ENCODE data around the gene PSMD9.

Gene PSMD9

DNA sequence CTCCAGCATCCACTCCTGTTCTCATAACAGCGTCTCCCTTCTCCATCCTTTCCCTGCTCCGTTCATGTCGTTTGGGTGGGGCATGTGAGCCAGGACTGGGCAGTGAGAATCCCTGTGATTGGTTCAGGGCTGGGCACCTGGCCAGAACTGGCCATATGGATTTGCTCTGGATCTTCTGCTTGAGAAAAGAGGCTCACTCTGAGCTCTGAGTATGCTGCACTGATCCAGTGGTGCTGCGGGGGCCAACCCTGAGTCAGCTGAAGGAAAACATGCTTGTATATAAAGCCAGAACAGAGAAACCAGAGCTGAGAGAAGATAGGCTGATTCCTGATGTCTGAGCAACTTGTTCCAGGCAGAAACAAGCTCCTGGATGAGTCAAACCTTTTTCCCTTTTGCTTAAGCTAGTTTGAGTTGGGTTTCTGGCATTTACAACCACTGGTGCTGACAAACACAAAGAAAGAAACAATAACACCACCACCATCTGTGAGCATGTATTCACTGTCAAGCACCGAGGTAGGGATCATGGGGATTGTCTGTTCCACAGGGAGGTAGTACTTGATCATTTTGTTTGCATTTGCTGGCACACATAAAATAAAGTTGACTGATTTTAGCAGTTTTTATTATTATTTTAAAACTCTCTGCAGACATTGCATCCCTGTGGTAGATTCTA is 15.9 kb upstream of the PSMD9 start:
- no peaks in the 10 kb centered on the region for H3K36me3 ChIP-seq (ENCODE audit: insufficient read depth, low read length)
- H3F3A ChIP-seq (ENCODE audit: low read depth), result no peaks in the 10 kb centered on the region
- H4K20me1 ChIP-seq (ENCODE audit: insufficient read depth, low read length, poor library complexity, severe bottlenecking), result no peaks in the 10 kb centered on the region
- no peaks in the 10 kb centered on the region for H3K9me3 ChIP-seq (ENCODE audit: insufficient read depth, low read depth, low read length)
- no peak for TF ChIP-seq EZH2phosphoT487 (IDR thresholded peaks at IDR 0.05; ENCODE audit: borderline replicate concordance)
- TF ChIP-seq CTCF (conservative IDR thresholded peaks at IDR 0.05; ENCODE audit: low read length), result no peak
- peaks cover 4% of the 10 kb centered on the region for H3K4me1 ChIP-seq (ENCODE audit: insufficient read depth, low read length, poor library complexity, severe bottlenecking)
- no peak overlapping the region for H3K4me3 ChIP-seq (ENCODE audit: low read length, poor library complexity, severe bottlenecking)
- no peaks in the 10 kb centered on the region for H3K79me2 ChIP-seq (ENCODE audit: insufficient read depth, low read length)
- H3K4me2 ChIP-seq (ENCODE audit: low read depth, low read length, poor library complexity, severe bottlenecking), result no peak overlapping the region
- H3K9me2 ChIP-seq (replicated peaks; ENCODE audit: low read depth, low read length), result no peaks in the 10 kb centered on the region
- no peaks in the 10 kb centered on the region for H3K27me3 ChIP-seq (ENCODE audit: insufficient read depth, low read length, poor library complexity, severe bottlenecking)
- H2AFZ ChIP-seq (ENCODE audit: low read length), result no peak overlapping the region
- no peak overlapping the region for H3K9ac ChIP-seq (ENCODE audit: low read depth, low read length, poor library complexity, severe bottlenecking)

DNA sequence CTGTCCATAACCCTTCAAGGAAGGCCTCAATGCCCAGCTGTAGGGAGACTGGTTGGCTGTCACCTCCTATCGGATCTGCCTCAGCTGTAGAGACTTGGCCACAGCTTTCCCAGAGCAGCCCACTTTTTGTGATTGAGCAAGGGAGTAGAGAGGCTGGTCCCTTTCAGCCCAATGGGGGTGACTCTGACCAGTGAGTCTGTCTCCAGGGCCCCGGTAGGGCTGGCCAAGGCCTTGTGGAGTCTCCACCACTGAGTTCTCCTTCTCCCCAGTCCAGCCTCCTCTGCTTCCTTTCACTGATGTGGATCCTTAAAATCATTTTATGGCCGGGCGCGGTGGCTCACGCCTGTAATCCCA is 15.4 kb upstream of the PSMD9 start:
- Histone ChIP-seq H3K79me2 (ENCODE audit: insufficient read depth, low read length) (no peaks in the 10 kb centered on the region), H3K9me3 (ENCODE audit: insufficient read depth, low read depth, low read length) (no peaks in the 10 kb centered on the region), H2AFZ (ENCODE audit: low read length) (no peak overlapping the region), H3K4me2 (ENCODE audit: low read depth, low read length, poor library complexity, severe bottlenecking) (no peak overlapping the region), H4K20me1 (ENCODE audit: insufficient read depth, low read length, poor library complexity, severe bottlenecking) (no peaks in the 10 kb centered on the region), H3K4me1 (ENCODE audit: insufficient read depth, low read length, poor library complexity, severe bottlenecking) (peaks cover 4% of the 10 kb centered on the region), H3K4me3 (ENCODE audit: low read length, poor library complexity, severe bottlenecking) (no peak overlapping the region), H3F3A (ENCODE audit: low read depth) (no peaks in the 10 kb centered on the region), H3K27me3 (ENCODE audit: insufficient read depth, low read length, poor library complexity, severe bottlenecking) (no peaks in the 10 kb centered on the region), H3K36me3 (ENCODE audit: insufficient read depth, low read length) (no peaks in the 10 kb centered on the region), H3K9me2 (replicated peaks; ENCODE audit: low read depth, low read length) (no peaks in the 10 kb centered on the region), H3K9ac (ENCODE audit: low read depth, low read length, poor library complexity, severe bottlenecking) (no peak overlapping the region)
- no peak for TF ChIP-seq CTCF (conservative IDR thresholded peaks at IDR 0.05; ENCODE audit: low read length)
- TF ChIP-seq EZH2phosphoT487 (IDR thresholded peaks at IDR 0.05; ENCODE audit: borderline replicate concordance), result no peak

GRCh38 chr12:121874071-121874470 is 14.5 kb upstream of the PSMD9 start:
- TF ChIP-seq EZH2phosphoT487 (IDR thresholded peaks at IDR 0.05; ENCODE audit: borderline replicate concordance), result no peak
- TF ChIP-seq CTCF (conservative IDR thresholded peaks at IDR 0.05; ENCODE audit: low read length), result no peak
- no peaks in the 10 kb centered on the region for H3K36me3 ChIP-seq (ENCODE audit: insufficient read depth, low read length)
- H3F3A ChIP-seq (ENCODE audit: low read depth), result no peaks in the 10 kb centered on the region
- H3K79me2 ChIP-seq (ENCODE audit: insufficient read depth, low read length), result no peaks in the 10 kb centered on the region
- no peak overlapping the region for H3K9ac ChIP-seq (ENCODE audit: low read depth, low read length, poor library complexity, severe bottlenecking)
- H3K4me2 ChIP-seq (ENCODE audit: low read depth, low read length, poor library complexity, severe bottlenecking), result no peak overlapping the region
- H4K20me1 ChIP-seq (ENCODE audit: insufficient read depth, low read length, poor library complexity, severe bottlenecking), result no peaks in the 10 kb centered on the region
- no peaks in the 10 kb centered on the region for H3K9me3 ChIP-seq (ENCODE audit: insufficient read depth, low read depth, low read length)
- H3K4me3 ChIP-seq (ENCODE audit: low read length, poor library complexity, severe bottlenecking), result no peak overlapping the region
- no peaks in the 10 kb centered on the region for H3K9me2 ChIP-seq (replicated peaks; ENCODE audit: low read depth, low read length)
- peaks cover 4% of the 10 kb centered on the region for H3K4me1 ChIP-seq (ENCODE audit: insufficient read depth, low read length, poor library complexity, severe bottlenecking)
- H2AFZ ChIP-seq (ENCODE audit: low read length), result no peak overlapping the region
- H3K27me3 ChIP-seq (ENCODE audit: insufficient read depth, low read length, poor library complexity, severe bottlenecking), result no peaks in the 10 kb centered on the region

Measured in Loucy (cell line).